ENCODE results near the gene CKM. TPM values are rescaled to one million over a fixed set of nuclear protein-coding genes. Genes with fewer than 3 reads are reported as not detected.

CKM gene
- total RNA-seq, 3 donors from 2014 or later: 1.1 to 2.0 (median 1.6) TPM

DNA sequence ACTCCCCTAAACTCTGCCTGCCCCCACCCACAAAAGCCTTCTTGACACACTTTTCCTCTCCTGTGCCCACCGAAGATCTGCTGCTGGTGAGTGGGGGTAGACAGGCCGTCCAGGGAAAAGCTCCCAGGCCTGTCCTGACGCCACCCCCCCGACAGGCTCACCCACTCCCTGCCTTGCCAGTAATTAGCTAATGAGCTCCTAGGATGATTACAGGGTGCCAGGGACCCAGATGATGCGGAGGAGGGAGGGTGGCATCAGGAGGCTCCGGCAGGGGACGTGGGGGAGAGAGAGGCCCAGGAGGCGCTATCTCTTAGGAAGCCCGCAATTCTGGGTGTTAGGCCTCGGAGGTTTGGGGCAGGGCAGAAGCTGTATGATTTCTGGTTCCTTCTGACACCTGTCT, 44.6 kb downstream of the CKM start:
- TF ChIP-seq, protein P1, sequence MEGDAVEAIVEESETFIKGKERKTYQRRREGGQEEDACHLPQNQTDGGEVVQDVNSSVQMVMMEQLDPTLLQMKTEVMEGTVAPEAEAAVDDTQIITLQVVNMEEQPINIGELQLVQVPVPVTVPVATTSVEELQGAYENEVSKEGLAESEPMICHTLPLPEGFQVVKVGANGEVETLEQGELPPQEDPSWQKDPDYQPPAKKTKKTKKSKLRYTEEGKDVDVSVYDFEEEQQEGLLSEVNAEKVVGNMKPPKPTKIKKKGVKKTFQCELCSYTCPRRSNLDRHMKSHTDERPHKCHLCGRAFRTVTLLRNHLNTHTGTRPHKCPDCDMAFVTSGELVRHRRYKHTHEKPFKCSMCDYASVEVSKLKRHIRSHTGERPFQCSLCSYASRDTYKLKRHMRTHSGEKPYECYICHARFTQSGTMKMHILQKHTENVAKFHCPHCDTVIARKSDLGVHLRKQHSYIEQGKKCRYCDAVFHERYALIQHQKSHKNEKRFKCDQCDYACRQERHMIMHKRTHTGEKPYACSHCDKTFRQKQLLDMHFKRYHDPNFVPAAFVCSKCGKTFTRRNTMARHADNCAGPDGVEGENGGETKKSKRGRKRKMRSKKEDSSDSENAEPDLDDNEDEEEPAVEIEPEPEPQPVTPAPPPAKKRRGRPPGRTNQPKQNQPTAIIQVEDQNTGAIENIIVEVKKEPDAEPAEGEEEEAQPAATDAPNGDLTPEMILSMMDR (IDR thresholded peaks at IDR 0.05): no peak
- no peak for ATAC-seq
- H3K4me1 ChIP-seq (ENCODE audit: low read depth): no peaks in the 10 kb centered on the region
- H3K9me3 ChIP-seq: no peaks in the 10 kb centered on the region
- no peaks in the 10 kb centered on the region for H3K36me3 ChIP-seq (ENCODE audit: low read depth)
- intact Hi-C loops (cut with DNase I, micrococcal nuclease): no loop called here
- H3K4me3 ChIP-seq: no peak overlapping the region
- DNase-seq: no peak

DNA sequence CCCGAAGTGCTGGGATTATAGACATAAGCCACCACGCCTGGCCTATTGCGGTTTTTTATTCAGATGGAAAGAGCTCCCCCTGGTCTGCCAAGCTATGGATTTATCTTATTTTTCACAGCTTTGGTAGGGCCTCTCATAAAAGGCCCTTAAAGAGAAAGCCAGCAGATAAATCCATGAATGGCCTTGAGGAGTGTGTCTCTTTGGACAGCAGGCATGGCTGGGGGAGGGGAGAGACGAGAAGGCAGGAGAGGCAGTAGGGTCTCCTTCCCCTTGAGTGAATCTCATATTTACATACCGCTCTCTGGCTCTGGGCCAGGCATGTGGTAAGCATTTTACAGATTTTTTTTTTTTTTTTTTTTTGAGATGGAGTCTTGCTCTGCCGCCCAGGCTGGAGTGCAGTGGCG, 46.4 kb downstream of the CKM start:
- DNase-seq: no peak
- no peaks in the 10 kb centered on the region for H3K36me3 ChIP-seq (ENCODE audit: low read depth)
- intact Hi-C loops (cut with DNase I, micrococcal nuclease): no loop called here

GRCh38 chr19:45275370-45275971, 47.2 kb downstream of the CKM start:
- Histone ChIP-seq H3K36me3 (ENCODE audit: low read depth) (no peaks in the 10 kb centered on the region), H3K9me3 (no peaks in the 10 kb centered on the region), H3K4me1 (ENCODE audit: low read depth) (no peaks in the 10 kb centered on the region), H3K4me3 (no peak overlapping the region)
- ATAC-seq: no peak
- no peak for DNase-seq
- TF ChIP-seq, protein P1 (IDR thresholded peaks at IDR 0.05): no peak
- intact Hi-C loops (cut with DNase I, micrococcal nuclease): no loop called here

More for the DNA sequence above, 46.4 kb downstream of the CKM start:
- TF ChIP-seq, protein P1 (IDR thresholded peaks at IDR 0.05): no peak
- ATAC-seq: no peak
- Histone ChIP-seq H3K9me3 (no peaks in the 10 kb centered on the region), H3K4me1 (ENCODE audit: low read depth) (no peaks in the 10 kb centered on the region), H3K4me3 (no peak overlapping the region)

- ATAC-seq (no peak), DNase-seq (no peak)
- Histone ChIP-seq H3K9me3 (no peaks in the 10 kb centered on the region), H3K4me1 (ENCODE audit: low read depth) (no peaks in the 10 kb centered on the region), H3K36me3 (ENCODE audit: low read depth) (no peaks in the 10 kb centered on the region), H3K4me3 (no peak overlapping the region)
- intact Hi-C loops (cut with DNase I, micrococcal nuclease): no loop called here
- TF ChIP-seq, protein P1 (IDR thresholded peaks at IDR 0.05): no peak
Measured at GRCh38 chr19:45273521-45273855, 49.2 kb downstream of the CKM start.

DNA sequence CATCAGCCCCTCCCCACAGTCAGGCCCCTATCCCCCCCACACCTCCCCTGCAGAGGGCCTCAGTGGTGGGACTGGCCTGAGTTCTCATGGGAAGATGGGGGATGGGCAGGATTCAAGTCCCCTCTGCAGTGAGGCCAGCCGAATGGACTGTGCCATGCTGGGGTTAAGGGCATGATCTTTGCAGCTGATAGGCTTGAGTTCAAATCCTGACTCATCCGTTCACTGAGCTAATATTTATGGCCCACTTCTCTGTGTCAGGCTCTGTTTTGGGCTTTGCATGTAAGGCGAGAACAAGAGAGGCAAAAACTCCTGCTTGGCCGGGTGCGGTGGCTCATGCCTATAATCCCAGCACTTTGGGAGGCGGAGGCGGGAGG, 51.0 kb downstream of the CKM start:
- Histone ChIP-seq H3K4me3 (no peak overlapping the region), H3K4me1 (ENCODE audit: low read depth) (no peaks in the 10 kb centered on the region), H3K9me3 (no peaks in the 10 kb centered on the region), H3K36me3 (ENCODE audit: low read depth) (no peaks in the 10 kb centered on the region)
- ATAC-seq (no peak), DNase-seq (no peak)
- intact Hi-C loops (cut with DNase I, micrococcal nuclease): no loop called here
- TF ChIP-seq, protein P1 (IDR thresholded peaks at IDR 0.05): no peak
